HCT116 (cell line): ENCODE results near the gene WNT9A.

ENCODE experiments used
- CBX3 ChIP-seq: IDR thresholded peaks from 2 replicates; pipeline ENCODE4 v1.6.1; 2012; ENCODE audit warnings: low read depth
- CTCF ChIP-seq, 3 experiments: fragments of 200-600 bp in 1 of 3; sonication (generic) in 1 of 3; IDR thresholded peaks in 2 of 3; conservative IDR thresholded peaks in 1 of 3; 2 replicates each; pipeline ENCODE4 v1.5.1; 2012 to 2017; ENCODE audit warnings: low read depth in 2 of 3, low read length in 2 of 3, antibody characterized with exemption in 1 of 3, borderline replicate concordance in 1 of 3, control low read depth in 1 of 3, mild to moderate bottlenecking in 1 of 3, mixed read lengths in 1 of 3, mixed run types in 1 of 3, moderate library complexity in 1 of 3; ENCODE audit not compliant: insufficient read depth in 1 of 3
- EGR1 ChIP-seq: IDR thresholded peaks from 2 replicates; pipeline ENCODE4 v1.6.1; 2012; ENCODE audit warnings: low read depth
- POLR2A ChIP-seq: IDR thresholded peaks from 2 replicates; pipeline ENCODE4 v1.7.0; 2011; ENCODE audit warnings: borderline replicate concordance; ENCODE audit not compliant: insufficient read depth, insufficient read length; ENCODE audit errors: extremely low read depth
- POLR2AphosphoS5 ChIP-seq: IDR thresholded peaks from 2 replicates; pipeline ENCODE4 v1.6.1; 2011; ENCODE audit warnings: mild to moderate bottlenecking, low read depth, low read length, moderate library complexity
- RAD21 ChIP-seq: IDR thresholded peaks from 2 replicates; pipeline ENCODE4 v1.6.1; 2012; ENCODE audit warnings: low read depth, mild to moderate bottlenecking

GRCh38 chr1:227910511-227911153, 37.1 kb downstream of the WNT9A start:
- no peak for TF ChIP-seq CTCF (IDR thresholded peaks at IDR 0.05 in 2 of 3, conservative IDR thresholded peaks at IDR 0.05 in 1 of 3; ENCODE audit: borderline replicate concordance in 1 of 3, insufficient read depth in 1 of 3, low read depth in 2 of 3, low read length in 2 of 3)
- TF ChIP-seq RAD21 = no peak
- TF ChIP-seq POLR2A = no peak
- no peak for TF ChIP-seq POLR2AphosphoS5
- no peak for TF ChIP-seq CBX3
- TF ChIP-seq EGR1 = no peak
